AML-193 (cell line): ENCODE data around the gene C22orf23.

Experiments
- DNase-seq, 2 experiments: peaks; one replicate each; lab custom pipeline; 2025; lab: John Stamatoyannopoulos, UW

C22orf23 gene

GRCh38 chr22:37925330-37925729 is 28.1 kb downstream of the C22orf23 start:
- DNase-seq = no peak

DNA sequence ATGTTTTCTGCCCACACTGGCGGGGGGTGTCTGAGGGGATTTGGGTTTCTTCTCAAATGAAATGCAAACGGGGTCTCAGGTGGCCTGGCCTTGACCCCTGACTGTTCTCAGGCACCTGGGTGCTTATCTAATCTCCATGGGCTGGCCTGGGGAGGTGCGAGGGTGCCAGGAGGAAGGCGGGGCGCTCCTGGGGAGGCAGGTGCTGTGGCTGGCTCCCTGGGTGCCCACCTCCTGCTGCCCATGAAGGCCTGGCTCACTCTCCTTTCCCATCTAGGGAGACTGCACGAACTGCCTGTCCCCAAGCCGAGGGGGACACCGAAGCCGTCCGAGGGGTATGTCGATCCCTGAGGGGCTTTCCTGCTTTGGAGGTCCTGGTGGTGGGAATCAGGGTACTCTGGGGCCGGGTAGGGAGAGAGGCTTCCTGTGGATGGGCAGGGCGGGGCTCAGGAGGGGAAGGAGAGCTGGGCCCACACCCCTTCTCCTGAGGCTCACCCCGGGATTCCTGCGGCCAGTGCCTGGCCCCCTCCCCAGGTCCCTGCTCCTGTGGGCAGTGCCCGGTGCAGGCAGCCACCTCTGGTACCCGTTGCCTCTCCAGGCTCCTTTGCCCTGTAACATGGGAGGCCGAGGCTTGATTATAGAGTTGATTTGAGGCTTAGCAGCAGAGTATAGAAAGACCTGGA is 28.9 kb downstream of the C22orf23 start:
- DNase-seq = no peak

DNA sequence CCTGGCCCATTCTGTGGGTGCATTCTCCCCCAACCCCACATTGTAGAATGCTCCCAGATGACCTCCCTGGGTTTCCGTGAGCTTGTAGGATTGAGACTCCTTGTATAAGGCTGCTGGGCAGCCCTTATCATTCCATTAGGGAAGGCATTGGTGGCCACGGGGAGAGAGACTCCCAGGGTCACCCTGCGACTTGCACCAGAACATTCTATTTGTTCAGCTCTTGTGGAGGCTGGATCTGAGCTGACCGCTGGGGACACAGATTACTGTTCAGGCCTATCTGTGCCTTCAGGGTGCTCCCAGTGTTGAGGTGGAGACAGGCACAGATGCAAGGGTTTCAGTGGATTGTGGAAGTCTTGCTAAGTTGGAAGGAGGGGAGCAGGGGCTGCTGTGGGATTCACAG is 29.5 kb downstream of the C22orf23 start:
- no peak for DNase-seq

- no peak for DNase-seq
Observed at GRCh38 chr22:37922191-37922590, 31.2 kb downstream of the C22orf23 start.

DNA sequence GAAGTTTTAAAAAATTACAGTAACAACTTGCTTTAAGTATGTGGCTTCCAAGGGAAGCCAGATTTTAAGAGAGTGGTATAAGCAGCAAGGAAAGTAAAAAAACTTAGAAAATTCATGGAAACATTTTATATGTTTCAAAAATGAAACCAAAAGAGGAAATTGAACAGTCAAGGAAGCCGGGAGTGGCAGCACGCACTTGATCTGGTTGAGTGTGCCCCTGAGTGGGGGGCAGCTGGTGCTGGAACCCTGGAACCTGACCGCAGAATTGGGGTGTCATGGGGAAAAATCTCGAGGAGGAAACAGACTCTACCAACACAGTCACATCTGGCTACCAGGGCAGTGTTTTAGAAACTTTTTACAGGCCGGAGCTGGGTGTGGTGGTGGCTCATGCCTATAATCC is 33.3 kb downstream of the C22orf23 start:
- no peak for DNase-seq

GRCh38 chr22:37918580-37919270 is 34.7 kb downstream of the C22orf23 start:
- DNase-seq = no peak

DNA sequence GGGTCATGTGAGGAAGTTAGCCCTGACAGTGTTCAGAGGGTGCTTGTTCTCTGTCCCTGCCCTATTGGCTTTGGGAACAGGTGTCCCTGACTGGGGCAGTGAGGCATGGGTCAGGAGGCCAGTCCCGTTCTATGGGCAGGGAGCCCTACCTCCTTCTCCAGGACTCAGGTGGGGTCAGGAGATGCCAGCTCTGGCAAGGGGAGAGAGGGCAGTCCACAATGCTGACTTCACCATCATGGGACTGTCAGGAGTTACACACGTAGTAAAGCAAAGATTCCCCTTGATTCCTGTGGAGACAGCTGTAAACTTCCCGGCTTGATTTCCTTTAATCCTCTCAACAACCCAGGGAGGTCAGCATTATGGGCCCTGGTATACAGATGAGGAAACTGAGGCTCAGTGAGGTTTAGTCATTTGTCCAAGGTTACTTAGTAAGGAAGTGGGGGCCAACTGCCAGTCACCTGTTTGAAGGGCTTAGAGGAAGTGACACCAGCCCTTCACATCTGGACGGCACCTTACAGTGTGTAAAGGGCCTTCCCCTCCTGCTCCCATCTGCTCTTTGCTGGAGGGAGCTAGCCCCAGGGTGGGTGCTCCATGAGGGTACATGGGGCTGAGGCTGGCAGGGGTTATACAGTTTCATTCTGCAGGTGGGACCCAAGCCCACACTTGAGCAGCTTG is 35.4 kb downstream of the C22orf23 start:
- DNase-seq = no peak

- DNase-seq = no peak
Observed at GRCh38 chr22:37916311-37916710, 37.1 kb downstream of the C22orf23 start.

GRCh38 chr22:37913233-37913721 is 40.1 kb downstream of the C22orf23 start:
- no peak for DNase-seq

GRCh38 chr22:37912171-37912570 is 41.2 kb downstream of the C22orf23 start:
- DNase-seq = no peak

- DNase-seq = no peak
Observed at GRCh38 chr22:37911697-37912096, 41.7 kb downstream of the C22orf23 start.

DNA sequence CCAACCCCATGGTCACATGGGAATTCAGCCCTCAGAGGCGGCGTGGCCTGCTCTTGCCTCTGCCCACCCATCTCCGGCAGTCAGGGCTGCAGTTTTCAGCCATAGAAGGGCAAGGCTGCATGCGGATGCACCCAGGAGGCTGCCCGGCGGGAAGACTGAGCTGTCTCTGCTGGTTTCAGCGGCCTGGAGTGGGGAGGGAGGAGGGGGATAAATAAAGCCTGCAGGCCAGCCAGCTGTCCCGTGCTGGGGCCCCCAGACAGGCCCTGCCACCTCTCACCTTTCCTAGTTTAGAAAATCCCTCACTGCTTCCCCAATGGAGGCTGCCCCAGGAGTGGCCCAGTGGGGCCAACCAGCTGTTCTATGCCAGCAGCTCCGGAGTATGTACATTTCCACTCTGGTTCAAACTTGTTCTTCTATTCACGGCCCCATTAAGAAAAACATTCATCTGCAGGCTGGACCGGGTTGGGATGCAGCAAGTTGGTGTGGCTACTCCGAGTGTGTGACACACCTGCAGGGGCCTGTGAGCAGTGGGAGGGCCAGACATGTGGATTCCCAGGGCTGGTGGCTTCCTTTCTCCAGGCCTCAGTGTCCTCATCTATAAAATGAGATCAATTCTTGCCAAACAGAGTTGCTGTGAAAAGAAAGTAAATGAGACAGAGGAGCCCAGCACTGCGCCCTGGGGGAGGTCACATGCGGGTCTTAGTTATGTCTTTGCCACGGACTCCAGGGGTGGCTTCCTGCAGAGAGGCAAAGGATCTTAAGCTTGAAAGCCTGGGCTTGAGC is 42.3 kb downstream of the C22orf23 start:
- DNase-seq = no peak

GRCh38 chr22:37909766-37910165 is 43.6 kb downstream of the C22orf23 start:
- no peak for DNase-seq

GRCh38 chr22:37907036-37907954 is 46.1 kb downstream of the C22orf23 start:
- peak in 1 of 2 experiments; percentile 8 for DNase-seq

DNA sequence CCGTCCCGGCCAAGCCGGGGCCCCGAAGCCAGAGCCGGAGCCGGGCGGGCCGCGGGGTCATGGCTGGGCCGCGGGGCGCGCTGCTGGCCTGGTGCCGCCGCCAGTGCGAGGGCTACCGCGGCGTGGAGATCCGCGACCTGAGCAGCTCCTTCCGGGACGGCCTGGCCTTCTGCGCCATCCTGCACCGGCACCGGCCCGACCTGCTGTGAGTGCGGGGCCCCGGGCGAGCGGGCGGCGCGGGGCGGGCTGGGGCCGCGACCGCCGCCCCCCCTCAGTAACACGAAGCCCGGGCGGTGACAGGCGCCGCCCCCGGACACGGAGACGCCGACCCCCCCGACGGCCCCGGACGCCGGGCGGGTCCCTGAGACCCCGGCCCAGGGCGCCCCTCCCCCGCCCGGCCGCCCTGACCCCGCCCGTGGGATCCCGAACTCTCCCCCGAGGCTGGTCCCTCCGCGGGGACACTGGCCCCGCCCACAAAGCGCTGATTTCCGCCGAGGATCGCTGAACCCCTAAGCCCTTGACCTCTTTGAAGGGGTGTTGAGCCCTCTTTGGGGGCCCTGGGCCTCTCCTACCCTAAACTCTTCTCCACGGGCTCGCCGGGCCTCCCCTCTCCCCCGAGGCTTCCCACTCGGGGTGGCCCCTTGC is 46.9 kb downstream of the C22orf23 start:
- no peak for DNase-seq

DNA sequence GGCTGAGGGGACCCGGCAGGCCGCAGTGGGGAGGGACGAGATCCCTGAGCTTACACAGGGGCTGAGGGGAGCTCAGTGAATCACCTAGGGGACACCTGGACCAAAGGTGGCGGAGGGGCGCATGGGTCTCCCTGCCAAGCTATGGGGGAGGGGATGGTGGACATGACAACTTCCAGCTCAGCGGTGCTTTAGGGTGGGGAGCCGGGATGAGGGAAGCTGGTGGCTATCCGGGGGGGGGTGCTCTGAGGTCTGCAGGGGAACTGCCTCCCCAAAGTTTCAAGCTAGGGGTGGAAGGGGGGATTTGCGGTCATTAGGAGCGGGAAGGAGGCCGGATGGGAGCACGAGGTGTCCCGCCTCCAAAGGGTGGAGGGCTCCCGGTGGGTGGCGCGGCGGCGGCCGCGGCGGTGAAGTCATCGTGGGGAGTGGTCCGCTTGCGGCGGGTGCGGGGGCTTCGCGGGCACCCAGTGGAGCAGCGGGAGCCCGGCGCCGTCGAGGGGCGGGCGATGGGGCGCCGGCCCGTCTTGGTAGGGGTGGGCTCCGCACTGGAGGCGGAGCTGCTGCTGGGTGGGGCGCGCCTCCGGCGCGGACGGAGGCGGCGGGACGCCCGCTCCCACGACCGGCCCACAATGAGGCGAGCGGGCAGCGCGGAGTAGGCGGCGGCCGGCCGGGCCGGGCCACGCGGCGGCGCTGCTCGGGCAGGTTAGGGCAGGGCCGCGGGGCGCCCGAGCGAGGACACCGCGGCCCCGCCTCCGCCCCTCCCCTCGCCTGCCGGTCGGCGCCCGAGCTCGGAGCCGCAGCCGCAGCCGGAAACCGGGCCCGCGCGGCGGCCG is 47.7 kb downstream of the C22orf23 start, which contains the start of gene MICALL1:
MICALL1 (plus strand) TSS at position 764 of the 830 bp plus-strand sequence. CDS start 126 bp downstream, outside the sequence.
- DNase-seq = peak; percentile 29 to 46

DNA sequence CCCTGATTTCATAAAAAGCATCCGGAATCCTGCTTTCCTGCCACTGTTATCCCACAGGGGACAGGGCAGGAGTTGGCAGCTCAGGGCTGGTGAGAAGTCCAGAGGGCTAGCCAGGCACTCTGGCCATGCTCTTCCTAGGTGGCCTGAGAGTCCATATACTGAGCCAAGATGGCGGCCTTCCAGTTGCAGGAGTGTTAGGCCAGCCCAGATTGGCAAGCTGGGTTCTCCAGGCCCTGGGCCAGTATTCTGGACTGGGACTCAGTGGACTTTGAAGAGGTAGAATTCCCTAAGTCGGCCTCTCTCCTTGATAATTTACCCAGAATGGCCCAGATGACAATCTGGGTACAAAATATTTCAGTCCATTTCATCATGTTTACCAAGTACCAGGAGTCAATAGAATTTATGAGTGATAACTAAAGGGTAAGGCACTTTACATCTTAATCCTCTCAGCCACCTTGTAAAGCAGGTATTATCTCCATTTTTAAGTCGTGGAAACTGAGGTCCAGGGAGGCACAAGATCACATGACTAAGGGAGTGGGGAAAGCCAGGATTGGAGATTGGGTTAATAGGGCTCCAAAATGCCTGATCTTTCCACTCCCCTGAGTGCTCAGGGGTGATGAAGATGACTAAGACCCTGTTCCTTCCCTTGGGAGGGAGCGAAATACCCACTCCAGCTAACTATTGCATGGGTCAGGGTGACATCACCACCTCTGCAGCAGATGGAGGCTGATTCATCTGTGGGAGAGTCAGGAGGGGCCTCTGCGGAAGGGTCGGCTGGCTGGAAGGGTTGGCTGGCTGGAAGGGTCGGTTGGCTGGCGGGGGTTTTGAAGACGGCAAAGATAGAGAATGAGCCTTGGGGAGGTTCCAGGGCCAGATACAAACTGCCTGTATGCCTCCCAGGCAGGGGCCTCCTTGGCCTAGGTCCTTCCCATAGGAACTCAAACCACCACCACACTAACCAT is 48.5 kb downstream of the C22orf23 start:
- DNase-seq = no peak

- no peak for DNase-seq
Observed at GRCh38 chr22:37898441-37899181, 54.8 kb downstream of the C22orf23 start.
